AG04450 (cell line): ENCODE data around the gene EGR1. TPM values are rescaled to one million over a fixed set of nuclear protein-coding genes. Genes with fewer than 3 reads are reported as not detected.

Source experiments
- CTCF ChIA-PET: fragments of 300-600, 350-600 bp; formaldehyde crosslinking; extraction: SDS; loops from one replicate; lab custom pipeline; 2022; ENCODE audit warnings: antibody characterized with exemption, inconsistent platforms; lab: Charles Lee
- POLR2A ChIA-PET: fragments of 350-600 bp; formaldehyde crosslinking; extraction: SDS; loops from one replicate; lab custom pipeline; 2021; ENCODE audit warnings: antibody characterized with exemption, inconsistent platforms; lab: Yijun Ruan, JAX
- DNase-seq: peaks from one replicate; pipeline ENCODE4 v3.0.0-alpha.2; 2011; ENCODE audit warnings: low read depth, low spot score
- H3K27ac ChIP-seq: one replicate; pipeline ENCODE4 v1.5.1; 2012; ENCODE audit warnings: low read depth, low read length, control low read depth
- H3K27me3 ChIP-seq: one replicate; pipeline ENCODE4 v1.6.0; 2012; ENCODE audit warnings: low read length; ENCODE audit not compliant: control insufficient read depth, insufficient read depth
- H3K4me3 ChIP-seq: 2 replicates; pipeline ENCODE4 v1.5.1; 2011; ENCODE audit warnings: mild to moderate bottlenecking, low read depth, low read length, control low read depth
- H3K9me3 ChIP-seq: 2 replicates; pipeline ENCODE4 v1.5.1; 2012; ENCODE audit warnings: low read length; ENCODE audit not compliant: control insufficient read depth, insufficient read depth
- CTCF ChIP-seq: IDR thresholded peaks from 2 replicates; pipeline ENCODE4 v1.5.1; 2011; ENCODE audit warnings: low read depth, low read length, control low read depth, inconsistent platforms
- polyA plus RNA-seq: library from polyadenylated mRNA; depleted of rRNA; stranded (reverse); fragments of >200 nt; gene quantifications from 2 replicates; pipeline ENCODE4 v1.2.3, GENCODE V29; 2011

EGR1 gene
- polyA plus RNA-seq, 1 experiment: 17.0 TPM

GRCh38 chr5:138441221-138441620 lies 24.1 kb upstream of the EGR1 start:
- POLR2A ChIA-PET: no interaction called here
- no peaks in the 10 kb centered on the region for H3K27me3 ChIP-seq
- CTCF ChIA-PET: interaction anchor here (0.8 to 3.5 kb wide), 3 partner anchors 8 to 62 kb away, joined by 3 to 23 read pairs (median 4); no protein-coding TSS in a partner anchor
- no peak overlapping the region for H3K27ac ChIP-seq
- DNase-seq: no peak
- no peaks in the 10 kb centered on the region for H3K9me3 ChIP-seq
- TF ChIP-seq CTCF: no peak
- H3K4me3 ChIP-seq: no peak overlapping the region

DNA sequence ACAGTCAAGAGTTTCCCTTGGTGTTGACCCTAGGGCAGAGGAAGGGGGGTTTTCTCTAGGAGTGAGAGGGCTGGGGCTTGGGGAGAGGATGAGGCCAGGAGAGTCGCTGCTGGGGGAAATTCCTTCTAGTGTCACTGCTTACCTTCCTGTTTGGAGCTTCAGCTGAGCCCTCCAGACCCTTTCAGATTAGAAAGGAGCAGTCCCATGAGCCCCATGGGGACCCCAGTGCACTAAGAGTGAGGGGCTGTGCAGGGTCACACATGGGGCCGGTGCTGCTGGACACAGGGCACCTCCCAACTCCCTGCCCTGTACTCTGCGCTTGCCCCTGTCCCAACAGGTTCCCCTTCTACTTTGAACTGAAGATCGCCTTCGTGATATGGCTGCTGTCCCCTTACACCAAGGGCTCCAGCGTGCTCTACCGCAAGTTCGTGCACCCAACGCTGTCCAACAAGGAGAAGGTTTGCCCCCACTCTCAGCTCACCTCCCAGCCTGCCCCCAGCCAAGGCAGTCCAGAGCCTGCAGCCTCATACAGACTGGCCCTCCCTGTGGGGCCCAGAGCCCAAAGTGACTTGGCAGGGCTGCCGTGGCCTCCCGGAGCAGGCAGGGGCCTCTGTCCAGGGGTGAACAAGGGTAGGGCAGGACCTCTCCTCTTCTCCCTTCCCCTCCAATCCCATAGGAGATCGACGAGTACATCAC lies 21.1 kb upstream of the EGR1 start:
- no peak for TF ChIP-seq CTCF
- DNase-seq: no peak
- CTCF ChIA-PET: interaction anchor here (0.7 to 1.4 kb wide), 2 partner anchors 60 to 254 kb away, joined by 4 read pairs; no protein-coding TSS in a partner anchor
- Histone ChIP-seq H3K27ac (no peak overlapping the region), H3K27me3 (no peaks in the 10 kb centered on the region), H3K4me3 (no peak overlapping the region), H3K9me3 (no peaks in the 10 kb centered on the region)
- POLR2A ChIA-PET: interaction anchor here (0.7 to 1.1 kb wide), 2 partner anchors 20 to 90 kb away, joined by 3 to 5 read pairs; partner anchors contain the start of gene EGR1

DNA sequence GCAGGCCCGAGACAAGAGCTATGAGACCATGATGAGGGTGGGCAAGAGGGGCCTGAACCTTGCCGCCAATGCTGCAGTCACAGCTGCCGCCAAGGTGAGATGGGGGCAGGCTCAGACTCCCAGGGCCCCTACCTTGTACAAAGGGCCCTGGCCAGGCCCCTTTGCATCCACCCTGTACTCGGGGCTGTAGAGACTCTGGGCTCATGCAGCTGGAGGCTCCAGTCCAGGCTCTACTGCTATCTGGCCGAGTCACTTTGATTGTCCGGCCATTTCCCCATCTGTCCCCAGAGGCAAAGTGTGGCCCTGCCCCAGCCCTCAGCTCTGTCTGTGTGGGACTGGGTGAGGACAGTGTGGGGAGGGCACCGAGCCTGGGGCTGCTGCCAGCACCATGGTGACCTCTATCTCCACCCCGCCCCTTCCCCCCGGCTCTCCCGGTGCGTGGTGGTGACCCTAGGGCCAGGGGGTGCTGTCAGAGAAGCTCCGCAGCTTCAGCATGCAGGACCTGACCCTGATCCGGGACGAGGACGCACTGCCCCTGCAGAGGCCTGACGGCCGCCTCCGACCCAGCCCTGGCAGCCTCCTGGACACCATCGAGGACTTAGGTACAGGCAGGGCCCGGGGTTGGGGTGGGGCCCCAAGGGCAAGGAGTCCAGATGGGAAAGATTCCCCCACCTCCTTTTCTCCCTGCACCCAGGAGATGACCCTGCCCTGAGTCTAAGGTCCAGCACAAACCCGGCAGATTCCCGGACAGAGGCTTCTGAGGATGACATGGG lies 20.3 kb upstream of the EGR1 start:
- H3K4me3 ChIP-seq: no peak overlapping the region
- H3K9me3 ChIP-seq: no peaks in the 10 kb centered on the region
- ChIA-PET CTCF (interaction anchor here (1.4 kb wide), 1 partner anchor 59 kb away, joined by 4 read pairs; no protein-coding TSS in a partner anchor), POLR2A (interaction anchor here (0.7 to 1.1 kb wide), 2 partner anchors 18 to 20 kb away, joined by 5 read pairs; partner anchors contain the start of gene EGR1)
- H3K27ac ChIP-seq: no peak overlapping the region
- TF ChIP-seq CTCF: no peak
- DNase-seq: no peak
- H3K27me3 ChIP-seq: no peaks in the 10 kb centered on the region

GRCh38 chr5:138445547-138446271 lies 19.6 kb upstream of the EGR1 start:
- no peak overlapping the region for H3K27ac ChIP-seq
- ChIA-PET CTCF (no interaction called here), POLR2A (interaction anchor here (0.7 kb wide), 1 partner anchor 17 kb away, joined by 5 read pairs; no protein-coding TSS in a partner anchor)
- H3K4me3 ChIP-seq: no peak overlapping the region
- H3K27me3 ChIP-seq: no peaks in the 10 kb centered on the region
- DNase-seq: no peak
- no peak for TF ChIP-seq CTCF
- H3K9me3 ChIP-seq: no peaks in the 10 kb centered on the region
